OCI-LY7 (cell line): ENCODE data around the gene RARA. TPM values are rescaled to one million over a fixed set of nuclear protein-coding genes. Genes with fewer than 3 reads are reported as not detected.

ENCODE experiments used
- BruUV-seq: library from RNA; stranded (reverse); fragments of 400-500 nt; replicated peaks from 2 replicates; lab custom pipeline; 2021; lab: Mats Ljungman, UMichigan
- CTCF ChIA-PET: fragments of 300-600 bp; sonication (Branson Sonifier 250); formaldehyde crosslinking; loops from one replicate; lab custom pipeline; 2022; ENCODE audit warnings: antibody characterized with exemption; ENCODE audit not compliant: unreplicated experiment; lab: Charles Lee
- POLR2A ChIA-PET: fragments of 300-600 bp; sonication (Branson Sonifier 250); formaldehyde crosslinking; loops from one replicate; lab custom pipeline; 2022; ENCODE audit warnings: antibody characterized with exemption; lab: Charles Lee
- DNase-seq: peaks from one replicate; pipeline ENCODE4 v3.0.0-alpha.2; 2015; ENCODE audit warnings: low spot score
- H2AFZ ChIP-seq: fragments of 200-600 bp; sonication (generic), shearing (Covaris generic); 2 replicates; pipeline ENCODE4 v1.6.1; 2014; ENCODE audit warnings: mild to moderate bottlenecking, antibody characterized with exemption, low read length, moderate library complexity
- H3K27ac ChIP-seq: fragments of 200-600 bp; sonication (generic); 2 replicates; pipeline ENCODE4 v1.5.1; 2014; ENCODE audit warnings: mixed run types, low read depth, mild to moderate bottlenecking, moderate library complexity, low read length, inconsistent platforms; ENCODE audit not compliant: poor library complexity, severe bottlenecking
- H3K36me3 ChIP-seq: fragments of 200-600 bp; sonication (generic); 2 replicates; pipeline ENCODE4 v1.6.1; 2014; ENCODE audit warnings: mild to moderate bottlenecking, antibody characterized with exemption, low read length, moderate library complexity, mixed read lengths; ENCODE audit not compliant: insufficient read depth
- H3K4me1 ChIP-seq: fragments of 200-600 bp; sonication (generic); 2 replicates; pipeline ENCODE4 v1.5.1; 2014; ENCODE audit warnings: mild to moderate bottlenecking, low read length; ENCODE audit not compliant: insufficient read depth, poor library complexity, severe bottlenecking
- H3K4me2 ChIP-seq: fragments of 200-600 bp; sonication (generic); 2 replicates; pipeline ENCODE4 v1.6.1; 2014; ENCODE audit warnings: mild to moderate bottlenecking, low read length
- H3K4me3 ChIP-seq: fragments of 200-600 bp; sonication (generic); 2 replicates; pipeline ENCODE4 v1.5.1; 2014; ENCODE audit warnings: mild to moderate bottlenecking, low read depth, low read length; ENCODE audit not compliant: poor library complexity, severe bottlenecking
- H3K79me2 ChIP-seq: fragments of 200-600 bp; sonication (generic); 2 replicates; pipeline ENCODE4 v1.6.1; 2016; ENCODE audit warnings: low read depth, mild to moderate bottlenecking, low read length, moderate library complexity, mixed read lengths; ENCODE audit not compliant: insufficient read depth
- H3K9me2 ChIP-seq: fragments of 200-600 bp; sonication (generic); 2 replicates; pipeline ENCODE4 v1.6.1; 2016; ENCODE audit warnings: mild to moderate bottlenecking, low read length, mixed read lengths; ENCODE audit not compliant: insufficient read depth
- H3K9me3 ChIP-seq: fragments of 200-600 bp; sonication (generic); 2 replicates; pipeline ENCODE4 v1.6.1; 2014; ENCODE audit warnings: mild to moderate bottlenecking, mixed run types, low read length, mixed read lengths
- H4K20me1 ChIP-seq: fragments of 200-600 bp; sonication (generic); 2 replicates; pipeline ENCODE4 v1.6.1; 2014; ENCODE audit warnings: mild to moderate bottlenecking, antibody characterized with exemption, low read length, moderate library complexity, mixed read lengths; ENCODE audit not compliant: insufficient read depth
- CTCF ChIP-seq: fragments of 200-600 bp; sonication (generic); conservative IDR thresholded peaks from 2 replicates; pipeline ENCODE4 v1.5.1; 2014; ENCODE audit warnings: mild to moderate bottlenecking, antibody characterized with exemption, low read length, moderate library complexity, mixed read lengths
- EZH2phosphoT487 ChIP-seq: fragments of 200-600 bp; sonication (generic); IDR thresholded peaks from 2 replicates; pipeline ENCODE4 v1.6.1; 2018; ENCODE audit warnings: low read depth, borderline replicate concordance, mild to moderate bottlenecking, mixed run types, antibody characterized with exemption, low read length, moderate library complexity, mixed read lengths
- intact Hi-C: fragments of 100-400 bp; cut with micrococcal nuclease; formaldehyde crosslinking; loops from one replicate; pipeline ENCODE4 v1.10.0; 2022; ENCODE audit not compliant: unreplicated experiment
- total RNA-seq, 2 experiments: library from RNA; depleted of rRNA in 1 of 2; stranded (reverse); fragments of >200 nt in 1 of 2; shearing (Covaris generic) in 1 of 2; gene quantifications; 2 replicates each; pipeline ENCODE4 v1.2.3, GENCODE V29; 2014 to 2022

The RARA gene
- total RNA-seq, 2 experiments from 2014 or later, result 3.1 to 8.6 TPM

- H3K4me1 ChIP-seq, result peaks cover 57% of the 10 kb centered on the region
- DNase-seq, result no peak
- ChIA-PET CTCF (no interaction called here), POLR2A (no interaction called here)
- BruUV-seq, result no TSS peak
- intact Hi-C loops, result no loop called here
- TF ChIP-seq CTCF (no peak), EZH2phosphoT487 (no peak)
- peak overlapping the region; percentile 73 for H3K4me3 ChIP-seq
- no peaks in the 10 kb centered on the region for H3K9me3 ChIP-seq
- H4K20me1 ChIP-seq, result no peaks in the 10 kb centered on the region
- H3K36me3 ChIP-seq, result no peaks in the 10 kb centered on the region
- H3K9me2 ChIP-seq, result no peaks in the 10 kb centered on the region
- no peak overlapping the region for H2AFZ ChIP-seq
- H3K27ac ChIP-seq, result no peak overlapping the region
- no peaks in the 10 kb centered on the region for H3K79me2 ChIP-seq
- peak overlapping the region; percentile 79 for H3K4me2 ChIP-seq
Observed at GRCh38 chr17:40342504-40343218, 33.7 kb downstream of the RARA start.

GRCh38 chr17:40343219-40344119 lies 34.5 kb downstream of the RARA start:
- Histone ChIP-seq H3K4me1 (peaks cover 57% of the 10 kb centered on the region), H4K20me1 (no peaks in the 10 kb centered on the region), H3K4me2 (peak overlapping the region; percentile 79), H3K27ac (no peak overlapping the region), H3K4me3 (no peak overlapping the region), H3K79me2 (no peaks in the 10 kb centered on the region), H2AFZ (no peak overlapping the region), H3K36me3 (no peaks in the 10 kb centered on the region), H3K9me3 (no peaks in the 10 kb centered on the region), H3K9me2 (no peaks in the 10 kb centered on the region)
- no TSS peak for BruUV-seq
- ChIA-PET POLR2A (no interaction called here), CTCF (no interaction called here)
- no peak for TF ChIP-seq CTCF
- TF ChIP-seq EZH2phosphoT487, result no peak
- no peak for DNase-seq
- intact Hi-C loops, result no loop called here
